Measurements from ENCODE around the gene GCHFR.
A peak's percentile ranks its signal among the peaks of the same experiment; 100 is the strongest.

Gene GCHFR

DNA sequence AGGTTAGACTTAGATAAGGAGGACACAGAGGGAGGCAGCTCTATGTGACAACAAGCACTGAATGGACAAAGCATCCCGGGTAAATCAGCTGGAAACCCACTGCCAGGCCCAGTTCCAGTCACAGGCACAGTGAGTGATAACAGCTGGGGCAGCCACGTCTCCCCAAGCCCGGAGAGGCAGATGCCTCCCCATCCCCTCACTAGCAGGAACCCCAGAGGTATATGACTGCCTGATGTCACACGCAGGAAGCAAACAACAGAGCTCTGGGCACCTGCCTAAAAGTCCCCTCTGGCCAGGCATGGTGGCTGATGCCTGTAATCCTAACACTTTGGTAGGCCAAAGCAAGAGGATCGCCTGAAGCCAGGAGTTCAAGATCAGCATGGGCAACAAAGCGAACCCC, 24.1 kb downstream of the GCHFR start:
- no peak overlapping the region for H3K9ac ChIP-seq (ENCODE audit: low read depth, low read length)
- no peaks in the 10 kb centered on the region for H3K9me3 ChIP-seq (ENCODE audit: control insufficient read depth, insufficient read depth, low read length)
- H3K4me1 ChIP-seq (ENCODE audit: control insufficient read depth, insufficient read depth, low read length), result peaks cover 26% of the 10 kb centered on the region
- H3K27me3 ChIP-seq (ENCODE audit: control insufficient read depth, insufficient read depth, low read length), result no peaks in the 10 kb centered on the region
- H3K36me3 ChIP-seq (ENCODE audit: control insufficient read depth, insufficient read depth, low read length), result no peaks in the 10 kb centered on the region
- H3K4me3 ChIP-seq (ENCODE audit: low read depth, low read length), result no peak overlapping the region

DNA sequence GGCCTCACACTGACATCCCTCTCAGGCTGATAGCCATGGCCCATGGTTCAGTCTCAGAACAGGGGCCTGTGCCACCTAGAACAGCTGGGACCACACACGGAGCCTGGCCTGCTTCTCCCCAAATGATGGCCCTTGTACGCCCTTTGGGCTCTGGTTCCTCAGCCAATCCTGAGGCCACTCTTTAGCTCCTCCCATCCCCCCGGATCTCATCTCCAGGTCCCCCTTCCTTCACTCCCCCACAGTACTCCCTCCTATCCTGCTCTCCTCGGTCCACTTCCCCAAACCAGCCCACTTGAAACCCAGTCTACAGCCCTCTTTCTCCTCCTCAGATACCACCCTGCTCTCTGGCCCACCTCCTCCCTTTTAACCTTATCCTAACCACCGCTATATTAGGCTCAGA, 25.3 kb downstream of the GCHFR start:
- Histone ChIP-seq H3K4me1 (ENCODE audit: control insufficient read depth, insufficient read depth, low read length) (peaks cover 25% of the 10 kb centered on the region), H3K9ac (ENCODE audit: low read depth, low read length) (no peak overlapping the region)

DNA sequence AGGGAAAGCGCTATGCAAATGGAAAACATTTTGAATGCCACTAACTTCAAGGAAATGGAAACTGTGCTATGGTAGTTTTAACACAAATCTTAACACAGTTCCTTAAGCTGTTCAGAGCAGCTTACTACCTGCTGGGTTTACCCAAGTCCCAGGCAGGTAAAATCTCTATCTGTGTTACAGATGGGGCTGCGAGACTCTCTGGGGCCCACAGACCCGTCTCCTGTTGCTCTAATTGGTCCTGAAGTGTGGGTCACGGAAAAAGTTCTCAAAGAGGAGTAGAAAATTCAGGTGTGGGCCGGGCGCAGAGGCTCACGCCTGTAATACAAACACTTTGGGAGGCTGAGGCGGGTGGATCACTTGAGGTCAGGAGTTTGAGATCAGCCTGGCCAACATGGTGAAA, 26.1 kb downstream of the GCHFR start:
- H3K27me3 ChIP-seq (ENCODE audit: control insufficient read depth, insufficient read depth, low read length), result no peaks in the 10 kb centered on the region
- peaks cover 25% of the 10 kb centered on the region for H3K4me1 ChIP-seq (ENCODE audit: control insufficient read depth, insufficient read depth, low read length)
- H3K9ac ChIP-seq (ENCODE audit: low read depth, low read length), result no peak overlapping the region

More for the DNA sequence above, 25.3 kb downstream of the GCHFR start:
- Histone ChIP-seq H3K36me3 (ENCODE audit: control insufficient read depth, insufficient read depth, low read length) (no peaks in the 10 kb centered on the region), H3K4me3 (ENCODE audit: low read depth, low read length) (no peak overlapping the region), H3K9me3 (ENCODE audit: control insufficient read depth, insufficient read depth, low read length) (no peaks in the 10 kb centered on the region), H3K27me3 (ENCODE audit: control insufficient read depth, insufficient read depth, low read length) (no peaks in the 10 kb centered on the region)

DNA sequence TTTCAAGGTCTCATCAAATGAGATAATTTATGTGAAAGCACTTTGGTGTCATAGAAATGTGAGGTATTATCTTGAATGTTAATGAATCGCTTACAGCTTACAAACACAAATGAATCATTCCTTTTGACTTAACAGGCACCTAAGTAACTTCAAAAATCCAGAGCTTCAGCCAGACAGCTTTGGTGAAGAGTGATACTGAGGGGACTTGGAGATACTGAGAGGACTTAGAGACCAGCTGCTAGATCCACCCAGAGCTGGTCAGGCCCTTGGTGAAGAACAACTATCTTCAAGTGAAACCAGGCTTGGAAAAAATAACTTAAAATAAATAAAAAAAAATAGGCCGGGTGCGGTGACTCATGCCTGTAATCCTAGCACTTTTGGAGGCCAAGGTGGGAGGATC, 26.9 kb downstream of the GCHFR start:
- peaks cover 25% of the 10 kb centered on the region for H3K4me1 ChIP-seq (ENCODE audit: control insufficient read depth, insufficient read depth, low read length)
- no peak overlapping the region for H3K4me3 ChIP-seq (ENCODE audit: low read depth, low read length)
- H3K9me3 ChIP-seq (ENCODE audit: control insufficient read depth, insufficient read depth, low read length), result no peaks in the 10 kb centered on the region
- H3K27me3 ChIP-seq (ENCODE audit: control insufficient read depth, insufficient read depth, low read length), result no peaks in the 10 kb centered on the region
- no peak overlapping the region for H3K9ac ChIP-seq (ENCODE audit: low read depth, low read length)
- no peaks in the 10 kb centered on the region for H3K36me3 ChIP-seq (ENCODE audit: control insufficient read depth, insufficient read depth, low read length)

More for the DNA sequence above, 26.1 kb downstream of the GCHFR start:
- no peak overlapping the region for H3K4me3 ChIP-seq (ENCODE audit: low read depth, low read length)
- no peaks in the 10 kb centered on the region for H3K9me3 ChIP-seq (ENCODE audit: control insufficient read depth, insufficient read depth, low read length)
- no peaks in the 10 kb centered on the region for H3K36me3 ChIP-seq (ENCODE audit: control insufficient read depth, insufficient read depth, low read length)

DNA sequence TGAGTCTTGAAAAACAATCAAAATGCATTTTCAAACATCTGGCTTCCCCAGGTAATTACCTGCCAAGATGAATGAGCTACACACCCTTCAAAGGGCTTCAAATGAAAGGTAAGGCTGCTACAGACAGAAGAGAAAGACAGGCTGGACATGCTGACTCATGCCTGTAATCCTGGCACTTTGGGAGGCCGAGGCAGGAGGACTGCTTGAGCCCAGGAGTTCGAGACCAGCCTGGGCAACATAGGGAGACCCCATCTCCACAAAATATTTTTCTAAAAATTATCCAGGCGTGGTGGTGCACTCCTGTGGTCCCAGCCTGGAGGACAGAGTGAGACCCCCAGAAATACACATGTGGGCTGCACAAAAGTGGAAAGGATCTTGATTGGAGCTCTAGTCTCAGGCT, 28.5 kb downstream of the GCHFR start:
- peaks cover 16% of the 10 kb centered on the region for H3K4me1 ChIP-seq (ENCODE audit: control insufficient read depth, insufficient read depth, low read length)
- no peaks in the 10 kb centered on the region for H3K36me3 ChIP-seq (ENCODE audit: control insufficient read depth, insufficient read depth, low read length)
- no peaks in the 10 kb centered on the region for H3K9me3 ChIP-seq (ENCODE audit: control insufficient read depth, insufficient read depth, low read length)
- no peaks in the 10 kb centered on the region for H3K27me3 ChIP-seq (ENCODE audit: control insufficient read depth, insufficient read depth, low read length)
- H3K9ac ChIP-seq (ENCODE audit: low read depth, low read length), result no peak overlapping the region
- no peak overlapping the region for H3K4me3 ChIP-seq (ENCODE audit: low read depth, low read length)

- Histone ChIP-seq H3K4me3 (ENCODE audit: low read depth, low read length) (no peak overlapping the region), H3K27me3 (ENCODE audit: control insufficient read depth, insufficient read depth, low read length) (no peaks in the 10 kb centered on the region), H3K4me1 (ENCODE audit: control insufficient read depth, insufficient read depth, low read length) (peaks cover 13% of the 10 kb centered on the region), H3K36me3 (ENCODE audit: control insufficient read depth, insufficient read depth, low read length) (no peaks in the 10 kb centered on the region), H3K9me3 (ENCODE audit: control insufficient read depth, insufficient read depth, low read length) (no peaks in the 10 kb centered on the region), H3K9ac (ENCODE audit: low read depth, low read length) (no peak overlapping the region)
Observed at GRCh38 chr15:40793216-40793989, 29.5 kb downstream of the GCHFR start.

- Histone ChIP-seq H3K4me1 (ENCODE audit: control insufficient read depth, insufficient read depth, low read length) (peaks cover 15% of the 10 kb centered on the region), H3K36me3 (ENCODE audit: control insufficient read depth, insufficient read depth, low read length) (no peaks in the 10 kb centered on the region), H3K9ac (ENCODE audit: low read depth, low read length) (no peak overlapping the region), H3K27me3 (ENCODE audit: control insufficient read depth, insufficient read depth, low read length) (no peaks in the 10 kb centered on the region), H3K9me3 (ENCODE audit: control insufficient read depth, insufficient read depth, low read length) (no peaks in the 10 kb centered on the region), H3K4me3 (ENCODE audit: low read depth, low read length) (no peak overlapping the region)
Observed at GRCh38 chr15:40796041-40796440, 32.2 kb downstream of the GCHFR start.

- H3K4me1 ChIP-seq (ENCODE audit: control insufficient read depth, insufficient read depth, low read length), result peaks cover 15% of the 10 kb centered on the region
- no peaks in the 10 kb centered on the region for H3K27me3 ChIP-seq (ENCODE audit: control insufficient read depth, insufficient read depth, low read length)
- H3K4me3 ChIP-seq (ENCODE audit: low read depth, low read length), result no peak overlapping the region
- H3K9ac ChIP-seq (ENCODE audit: low read depth, low read length), result no peak overlapping the region
- no peaks in the 10 kb centered on the region for H3K9me3 ChIP-seq (ENCODE audit: control insufficient read depth, insufficient read depth, low read length)
- no peaks in the 10 kb centered on the region for H3K36me3 ChIP-seq (ENCODE audit: control insufficient read depth, insufficient read depth, low read length)
Observed at GRCh38 chr15:40796512-40796911, 32.6 kb downstream of the GCHFR start.

- H3K9ac ChIP-seq (ENCODE audit: low read depth, low read length), result no peak overlapping the region
- no peak overlapping the region for H3K4me3 ChIP-seq (ENCODE audit: low read depth, low read length)
- H3K27me3 ChIP-seq (ENCODE audit: control insufficient read depth, insufficient read depth, low read length), result no peaks in the 10 kb centered on the region
- peaks cover 15% of the 10 kb centered on the region for H3K4me1 ChIP-seq (ENCODE audit: control insufficient read depth, insufficient read depth, low read length)
- no peaks in the 10 kb centered on the region for H3K9me3 ChIP-seq (ENCODE audit: control insufficient read depth, insufficient read depth, low read length)
- no peaks in the 10 kb centered on the region for H3K36me3 ChIP-seq (ENCODE audit: control insufficient read depth, insufficient read depth, low read length)
Observed at GRCh38 chr15:40799523-40799922, 35.7 kb downstream of the GCHFR start.

DNA sequence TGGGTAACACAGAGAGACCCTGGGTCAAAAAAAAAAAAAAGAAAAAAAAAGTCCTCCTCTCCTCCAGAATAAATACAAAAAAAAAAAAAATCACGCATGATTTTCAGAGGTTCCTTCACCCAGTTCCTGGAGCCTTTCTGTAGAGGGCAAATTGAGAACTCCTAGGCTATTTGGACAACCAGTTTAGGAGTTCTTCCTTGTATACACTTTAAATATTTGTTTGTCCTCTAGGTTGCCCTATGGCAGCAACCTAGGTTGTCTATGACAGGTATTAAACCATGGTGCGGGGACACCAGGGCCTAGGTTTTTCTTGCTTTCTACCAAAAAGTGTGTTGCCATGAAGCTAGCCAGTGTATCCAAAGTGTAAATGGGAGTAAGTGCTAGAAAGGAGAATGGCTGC, 39.2 kb downstream of the GCHFR start:
- Histone ChIP-seq H3K9me3 (ENCODE audit: control insufficient read depth, insufficient read depth, low read length) (no peaks in the 10 kb centered on the region), H3K4me3 (ENCODE audit: low read depth, low read length) (no peak overlapping the region), H3K36me3 (ENCODE audit: control insufficient read depth, insufficient read depth, low read length) (no peaks in the 10 kb centered on the region), H3K9ac (ENCODE audit: low read depth, low read length) (no peak overlapping the region), H3K4me1 (ENCODE audit: control insufficient read depth, insufficient read depth, low read length) (peaks cover 12% of the 10 kb centered on the region), H3K27me3 (ENCODE audit: control insufficient read depth, insufficient read depth, low read length) (no peaks in the 10 kb centered on the region)

DNA sequence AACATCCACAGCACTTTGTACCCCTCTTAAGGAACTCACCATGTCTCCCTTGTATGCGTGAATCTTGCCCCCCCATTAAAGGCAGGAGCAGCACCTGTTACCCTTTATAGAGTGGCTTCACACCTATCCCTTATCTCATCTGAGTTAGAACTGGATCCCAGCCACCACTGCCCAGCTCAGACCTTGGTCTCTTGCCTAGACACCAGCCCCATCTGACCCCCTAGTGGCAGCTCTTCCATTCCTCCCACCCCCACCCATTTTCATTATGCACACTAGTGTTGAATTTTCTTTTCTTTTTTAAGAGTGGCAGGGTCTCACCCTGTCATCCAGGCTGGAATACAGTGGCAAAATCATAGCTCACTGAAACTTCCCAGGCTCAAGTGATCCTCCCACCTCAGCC, 39.8 kb downstream of the GCHFR start:
- Histone ChIP-seq H3K27me3 (ENCODE audit: control insufficient read depth, insufficient read depth, low read length) (no peaks in the 10 kb centered on the region), H3K9ac (ENCODE audit: low read depth, low read length) (no peak overlapping the region), H3K4me1 (ENCODE audit: control insufficient read depth, insufficient read depth, low read length) (peaks cover 8% of the 10 kb centered on the region), H3K4me3 (ENCODE audit: low read depth, low read length) (no peak overlapping the region), H3K9me3 (ENCODE audit: control insufficient read depth, insufficient read depth, low read length) (no peaks in the 10 kb centered on the region), H3K36me3 (ENCODE audit: control insufficient read depth, insufficient read depth, low read length) (no peaks in the 10 kb centered on the region)

- H3K9ac ChIP-seq (ENCODE audit: low read depth, low read length), result peak overlapping the region; percentile 83
- no peaks in the 10 kb centered on the region for H3K9me3 ChIP-seq (ENCODE audit: control insufficient read depth, insufficient read depth, low read length)
- peaks cover 3% of the 10 kb centered on the region for H3K36me3 ChIP-seq (ENCODE audit: control insufficient read depth, insufficient read depth, low read length)
- H3K4me3 ChIP-seq (ENCODE audit: low read depth, low read length), result peak overlapping the region; percentile 95
- H3K4me1 ChIP-seq (ENCODE audit: control insufficient read depth, insufficient read depth, low read length), result no peaks in the 10 kb centered on the region
- no peaks in the 10 kb centered on the region for H3K27me3 ChIP-seq (ENCODE audit: control insufficient read depth, insufficient read depth, low read length)
Observed at GRCh38 chr15:40806672-40807027, 42.8 kb downstream of the GCHFR start.

All from iPS-15b (cell line).